RWPE2 (cell line): Measurements from ENCODE around the gene E2F8.

Experiments
- ATAC-seq: fragments of 200-7000 bp; cut with Tn5 transposase; 3 replicates; pipeline ENCODE4 v1.9.1; 2021; ENCODE audit warnings: low read depth
- DNase-seq: peaks from one replicate; pipeline ENCODE4 v3.0.0-alpha.2; 2020; ENCODE audit warnings: low spot score
- H3K27ac ChIP-seq: fragments of 450-650 bp; 2 replicates; pipeline ENCODE4 v1.5.1; 2017; ENCODE audit warnings: mild to moderate bottlenecking; ENCODE audit not compliant: poor library complexity, severe bottlenecking
- H3K27me3 ChIP-seq: fragments of 250-450 bp; sonication (Bioruptor Pico); 2 replicates; pipeline ENCODE4 v1.5.1; 2021; ENCODE audit warnings: mild to moderate bottlenecking, moderate library complexity; ENCODE audit not compliant: insufficient read depth, poor library complexity, severe bottlenecking
- H3K36me3 ChIP-seq: fragments of 250-450 bp; sonication (Bioruptor Pico); 2 replicates; pipeline ENCODE4 v1.5.1; 2020; ENCODE audit warnings: low read depth, mild to moderate bottlenecking, moderate library complexity
- H3K4me1 ChIP-seq: fragments of 250-450 bp; sonication (Bioruptor Pico); 2 replicates; pipeline ENCODE4 v1.5.1; 2021; ENCODE audit warnings: mild to moderate bottlenecking, moderate library complexity; ENCODE audit not compliant: insufficient read depth, poor library complexity, severe bottlenecking
- H3K4me3 ChIP-seq: fragments of 250-450 bp; sonication (Bioruptor Pico); 2 replicates; pipeline ENCODE4 v1.5.1; 2021; ENCODE audit warnings: mild to moderate bottlenecking, moderate library complexity; ENCODE audit not compliant: severe bottlenecking
- H3K9me3 ChIP-seq: fragments of 250-450 bp; sonication (Bioruptor Pico); 2 replicates; pipeline ENCODE4 v1.5.1; 2021; ENCODE audit warnings: mild to moderate bottlenecking, moderate library complexity; ENCODE audit not compliant: severe bottlenecking
- CTCF ChIP-seq: fragments of 450-650 bp; IDR thresholded peaks from one replicate; pipeline ENCODE4 v1.5.1; 2017; ENCODE audit warnings: mild to moderate bottlenecking, moderate library complexity; ENCODE audit not compliant: poor library complexity, severe bottlenecking

E2F8 gene

DNA sequence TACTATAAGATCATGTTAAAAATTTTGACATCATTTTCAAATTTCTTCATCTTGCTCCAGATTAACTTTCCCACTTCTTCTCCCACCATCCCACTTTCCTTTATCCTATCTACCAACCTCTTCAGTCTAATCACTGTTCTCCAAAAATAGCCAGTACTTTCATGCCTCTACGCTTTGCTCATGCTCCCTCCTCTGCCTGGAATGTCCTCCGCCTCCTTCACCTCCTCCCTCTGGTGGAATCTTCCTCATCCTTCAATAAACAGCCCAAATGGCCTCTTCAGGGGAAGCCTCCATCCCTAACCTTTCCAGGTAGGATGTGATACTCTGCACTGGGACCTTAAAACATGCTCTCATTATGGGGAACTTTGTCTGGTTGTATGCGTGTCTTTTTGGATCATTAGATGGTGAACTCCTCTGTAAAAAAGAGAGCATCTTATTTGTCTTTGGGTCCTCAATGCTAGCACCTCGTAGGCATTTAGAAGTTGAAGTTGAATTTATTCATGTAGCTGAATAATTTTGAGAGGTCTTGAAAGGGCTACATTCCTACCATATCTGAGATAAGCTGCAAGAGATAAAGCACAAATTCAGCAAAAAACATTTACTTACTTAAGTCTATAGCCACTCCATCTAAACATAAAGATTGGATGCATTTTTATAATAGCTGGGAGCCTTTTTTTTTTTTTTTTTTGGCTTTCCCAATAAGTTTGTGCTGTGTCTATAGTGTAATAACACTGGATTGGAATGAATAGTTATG, 31.0 kb downstream of the E2F8 start:
- Histone ChIP-seq H3K36me3 (no peaks in the 10 kb centered on the region), H3K27me3 (no peaks in the 10 kb centered on the region), H3K27ac (no peak overlapping the region), H3K4me1 (no peaks in the 10 kb centered on the region), H3K4me3 (no peak overlapping the region), H3K9me3 (no peaks in the 10 kb centered on the region)
- no peak for DNase-seq
- no peak for ATAC-seq
- no peak for TF ChIP-seq CTCF

GRCh38 chr11:19208959-19209546, 31.7 kb downstream of the E2F8 start:
- H3K4me3 ChIP-seq: no peak overlapping the region
- no peaks in the 10 kb centered on the region for H3K4me1 ChIP-seq
- H3K27me3 ChIP-seq: no peaks in the 10 kb centered on the region
- TF ChIP-seq CTCF: no peak
- DNase-seq (no peak), ATAC-seq (no peak)
- H3K9me3 ChIP-seq: no peaks in the 10 kb centered on the region
- H3K27ac ChIP-seq: no peak overlapping the region
- no peaks in the 10 kb centered on the region for H3K36me3 ChIP-seq

- no peak for TF ChIP-seq CTCF
- ATAC-seq (no peak), DNase-seq (no peak)
- H3K27me3 ChIP-seq: no peaks in the 10 kb centered on the region
- no peaks in the 10 kb centered on the region for H3K4me1 ChIP-seq
- H3K4me3 ChIP-seq: no peak overlapping the region
- no peaks in the 10 kb centered on the region for H3K36me3 ChIP-seq
- H3K27ac ChIP-seq: no peak overlapping the region
- H3K9me3 ChIP-seq: no peaks in the 10 kb centered on the region
Observed at GRCh38 chr11:19208181-19208580, 32.6 kb downstream of the E2F8 start.

GRCh38 chr11:19204836-19205235, 35.9 kb downstream of the E2F8 start:
- ATAC-seq (no peak), DNase-seq (no peak)
- Histone ChIP-seq H3K27ac (no peak overlapping the region), H3K4me1 (peaks cover 6% of the 10 kb centered on the region), H3K9me3 (no peaks in the 10 kb centered on the region), H3K36me3 (no peaks in the 10 kb centered on the region), H3K27me3 (no peaks in the 10 kb centered on the region), H3K4me3 (no peak overlapping the region)
- TF ChIP-seq CTCF: no peak
